HepG2 (cell line): ENCODE data around the gene CPXM1. TPM values are rescaled to one million over a fixed set of nuclear protein-coding genes. Genes with fewer than 3 reads are reported as not detected.

Experiments used
- AGO1 ChIP-seq: fragments of 200-400 bp; formaldehyde crosslinking; IDR thresholded peaks from 2 replicates; pipeline ENCODE4 v1.6.1; 2017; ENCODE audit warnings: mild to moderate bottlenecking, low read depth, low read length, moderate library complexity; ENCODE audit not compliant: poor library complexity, severe bottlenecking
- BHLHE40 ChIP-seq: IDR thresholded peaks from 2 replicates; pipeline ENCODE4 v1.6.1; 2011; ENCODE audit warnings: low read length, improper control_type of control experiment
- CEBPB ChIP-seq: IDR thresholded peaks from 2 replicates; pipeline ENCODE4 v1.6.1; 2011; ENCODE audit warnings: low read depth, low read length, improper control_type of control experiment, borderline replicate concordance
- DMAP1 ChIP-seq: IDR thresholded peaks from 2 replicates; pipeline ENCODE4 v1.6.1; 2016
- E2F5 ChIP-seq: sonication (generic); formaldehyde crosslinking; conservative IDR thresholded peaks from 2 replicates; pipeline ENCODE4 v1.4.0; 2020; ENCODE audit warnings: missing genetic modification reagents
- HOXA9 ChIP-seq: sonication (generic); formaldehyde crosslinking; IDR thresholded peaks from 2 replicates; pipeline ENCODE4 v1.8.1; 2022; ENCODE audit warnings: missing genetic modification reagents, mild to moderate bottlenecking, moderate library complexity, borderline replicate concordance
- JUND ChIP-seq: sonication (generic); formaldehyde crosslinking; IDR thresholded peaks from 2 replicates; pipeline ENCODE4 v1.8.0; 2022; ENCODE audit warnings: mild to moderate bottlenecking, missing genetic modification reagents
- KLF11 ChIP-seq: IDR thresholded peaks from 2 replicates; pipeline ENCODE4 v1.6.1; 2016; ENCODE audit warnings: missing compliant biosample characterization
- NCOA2 ChIP-seq: sonication (generic); formaldehyde crosslinking; IDR thresholded peaks from 2 replicates; pipeline ENCODE4 v1.8.0; 2022; ENCODE audit warnings: inconsistent platforms
- RBM22 ChIP-seq: fragments of 200-400 bp; formaldehyde crosslinking; optimal IDR thresholded peaks from 2 replicates; pipeline ENCODE3; 2017; ENCODE audit warnings: mild to moderate bottlenecking, low read length, moderate library complexity
- SPEN ChIP-seq: sonication (generic); formaldehyde crosslinking; IDR thresholded peaks from 2 replicates; pipeline ENCODE4 v1.5.1; 2020; ENCODE audit warnings: low read depth, mild to moderate bottlenecking, missing genetic modification reagents
- TCF7L2 ChIP-seq: IDR thresholded peaks from 2 replicates; pipeline ENCODE4 v1.6.1; 2011; ENCODE audit warnings: mild to moderate bottlenecking, low read depth, low read length, moderate library complexity
- ZNF280D ChIP-seq: sonication (generic); formaldehyde crosslinking; IDR thresholded peaks from 2 replicates; pipeline ENCODE4 v1.5.1; 2020; ENCODE audit warnings: mild to moderate bottlenecking, missing genetic modification reagents
- ZNF335 ChIP-seq: sonication (generic); formaldehyde crosslinking; IDR thresholded peaks from 2 replicates; pipeline ENCODE4 v1.4.0; 2020; ENCODE audit warnings: missing genetic modification reagents
- ZNF431 ChIP-seq: sonication (generic); formaldehyde crosslinking; IDR thresholded peaks from 2 replicates; pipeline ENCODE4 v1.9.0; 2022; ENCODE audit warnings: missing genetic modification reagents, low read depth, mild to moderate bottlenecking, borderline replicate concordance
- ZNF850 ChIP-seq: sonication (generic); formaldehyde crosslinking; conservative IDR thresholded peaks from 2 replicates; pipeline ENCODE4 v1.9.0; 2021; ENCODE audit warnings: mild to moderate bottlenecking, missing genetic modification reagents
- polyA plus RNA-seq, 8 experiments: library from polyadenylated mRNA; depleted of rRNA in 3 of 8; stranded (reverse) in 7 of 8; unstranded in 1 of 8; fragments of >200 nt; fragmentation: Illumina TruSeq in 4 of 8; extraction: Trizol in 4 of 8; gene quantifications; 2 replicates each; pipeline versions ENCODE4 v1.2.1 to v1.2.3, GENCODE V29; 2011 to 2016; ENCODE audit warnings: low read depth in 4 of 8, missing spikeins in 1 of 8, mixed read lengths in 1 of 8; ENCODE audit not compliant: insufficient read depth in 1 of 8
- total RNA-seq, 5 experiments: library from RNA; depleted of rRNA; stranded (reverse); fragments of >200 nt; fragmentation: Illumina TruSeq; extraction: Trizol; gene quantifications; 2 replicates each; pipeline ENCODE4 v1.2.3, GENCODE V29; 2016; ENCODE audit warnings: low read depth in 1 of 5
- TF ChIP-seq, protein P1 (sequence below): sonication (generic); formaldehyde crosslinking; IDR thresholded peaks from 2 replicates; pipeline ENCODE4 v1.4.0; 2020; ENCODE audit warnings: missing genetic modification reagents
- TF ChIP-seq, protein P2 (sequence below): sonication (generic); formaldehyde crosslinking; IDR thresholded peaks from 2 replicates; pipeline ENCODE4 v1.8.0; 2022; ENCODE audit warnings: mild to moderate bottlenecking, missing genetic modification reagents; ENCODE audit not compliant: insufficient replicate concordance
- TF ChIP-seq, protein P3 (sequence below): sonication (generic); formaldehyde crosslinking; IDR thresholded peaks from 2 replicates; pipeline ENCODE4 v1.5.0; 2020; ENCODE audit warnings: mild to moderate bottlenecking, low read depth, missing genetic modification reagents, borderline replicate concordance

CPXM1 gene
- total and polyA plus RNA-seq, 2 of the 13 experiments (the other 11 are each of a cell fraction or from before 2014, with no cell fraction given), result 0.07 TPM; not detected in 1

DNA sequence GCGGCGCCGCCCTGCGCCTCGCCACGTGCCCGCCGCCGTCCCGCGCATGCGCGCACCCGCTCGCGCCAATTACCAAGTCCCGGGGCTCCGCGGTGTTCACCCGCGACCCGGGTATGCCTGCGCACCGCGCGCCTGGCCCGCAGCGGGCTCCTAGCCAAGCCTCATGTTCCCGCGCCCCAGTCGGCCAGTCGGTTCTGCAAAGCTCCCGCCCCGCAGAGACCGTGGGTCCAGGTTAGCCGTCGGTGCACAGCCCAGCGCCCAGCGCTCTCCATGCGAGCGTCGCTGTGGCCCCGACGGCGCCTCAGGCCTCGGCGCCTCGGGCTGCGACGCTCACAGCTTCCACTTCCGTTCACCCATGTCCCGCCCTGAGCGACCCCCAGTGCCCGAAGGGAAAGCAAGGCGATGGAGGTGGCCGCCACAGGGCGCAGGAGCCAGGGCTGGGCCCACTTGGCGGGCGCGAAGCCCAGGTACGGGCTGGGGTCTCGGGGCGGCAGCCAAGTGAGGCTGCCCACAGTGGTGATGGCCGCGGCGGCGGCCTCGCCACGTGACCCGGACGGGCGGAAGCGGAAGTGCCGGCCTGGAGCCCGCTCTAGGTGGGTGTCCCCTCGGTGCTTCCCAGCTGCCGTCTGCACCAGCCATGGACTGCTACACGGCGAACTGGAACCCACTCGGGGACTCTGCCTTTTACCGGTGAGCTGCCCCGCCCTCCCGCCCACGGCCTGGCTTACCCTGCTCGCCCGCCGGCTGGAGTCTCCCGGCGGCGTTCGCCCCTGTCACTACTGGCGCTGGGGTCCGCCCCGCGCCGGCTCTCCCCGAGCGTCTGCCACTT lies 39.9 kb upstream of the CPXM1 start, which contains the start of the genes PCED1A and VPS16 (continued):
- TF ChIP-seq, protein P1, sequence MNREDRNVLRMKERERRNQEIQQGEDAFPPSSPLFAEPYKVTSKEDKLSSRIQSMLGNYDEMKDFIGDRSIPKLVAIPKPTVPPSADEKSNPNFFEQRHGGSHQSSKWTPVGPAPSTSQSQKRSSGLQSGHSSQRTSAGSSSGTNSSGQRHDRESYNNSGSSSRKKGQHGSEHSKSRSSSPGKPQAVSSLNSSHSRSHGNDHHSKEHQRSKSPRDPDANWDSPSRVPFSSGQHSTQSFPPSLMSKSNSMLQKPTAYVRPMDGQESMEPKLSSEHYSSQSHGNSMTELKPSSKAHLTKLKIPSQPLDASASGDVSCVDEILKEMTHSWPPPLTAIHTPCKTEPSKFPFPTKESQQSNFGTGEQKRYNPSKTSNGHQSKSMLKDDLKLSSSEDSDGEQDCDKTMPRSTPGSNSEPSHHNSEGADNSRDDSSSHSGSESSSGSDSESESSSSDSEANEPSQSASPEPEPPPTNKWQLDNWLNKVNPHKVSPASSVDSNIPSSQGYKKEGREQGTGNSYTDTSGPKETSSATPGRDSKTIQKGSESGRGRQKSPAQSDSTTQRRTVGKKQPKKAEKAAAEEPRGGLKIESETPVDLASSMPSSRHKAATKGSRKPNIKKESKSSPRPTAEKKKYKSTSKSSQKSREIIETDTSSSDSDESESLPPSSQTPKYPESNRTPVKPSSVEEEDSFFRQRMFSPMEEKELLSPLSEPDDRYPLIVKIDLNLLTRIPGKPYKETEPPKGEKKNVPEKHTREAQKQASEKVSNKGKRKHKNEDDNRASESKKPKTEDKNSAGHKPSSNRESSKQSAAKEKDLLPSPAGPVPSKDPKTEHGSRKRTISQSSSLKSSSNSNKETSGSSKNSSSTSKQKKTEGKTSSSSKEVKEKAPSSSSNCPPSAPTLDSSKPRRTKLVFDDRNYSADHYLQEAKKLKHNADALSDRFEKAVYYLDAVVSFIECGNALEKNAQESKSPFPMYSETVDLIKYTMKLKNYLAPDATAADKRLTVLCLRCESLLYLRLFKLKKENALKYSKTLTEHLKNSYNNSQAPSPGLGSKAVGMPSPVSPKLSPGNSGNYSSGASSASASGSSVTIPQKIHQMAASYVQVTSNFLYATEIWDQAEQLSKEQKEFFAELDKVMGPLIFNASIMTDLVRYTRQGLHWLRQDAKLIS, result peak; percentile 42; the same call in 1 of the 2 replicates
- TF ChIP-seq ZNF335 (CRISPR knock-in tag), result 0 out of 2 replicates have a peak, but pooled peaks have one; percentile 68
- TF ChIP-seq, protein P2, sequence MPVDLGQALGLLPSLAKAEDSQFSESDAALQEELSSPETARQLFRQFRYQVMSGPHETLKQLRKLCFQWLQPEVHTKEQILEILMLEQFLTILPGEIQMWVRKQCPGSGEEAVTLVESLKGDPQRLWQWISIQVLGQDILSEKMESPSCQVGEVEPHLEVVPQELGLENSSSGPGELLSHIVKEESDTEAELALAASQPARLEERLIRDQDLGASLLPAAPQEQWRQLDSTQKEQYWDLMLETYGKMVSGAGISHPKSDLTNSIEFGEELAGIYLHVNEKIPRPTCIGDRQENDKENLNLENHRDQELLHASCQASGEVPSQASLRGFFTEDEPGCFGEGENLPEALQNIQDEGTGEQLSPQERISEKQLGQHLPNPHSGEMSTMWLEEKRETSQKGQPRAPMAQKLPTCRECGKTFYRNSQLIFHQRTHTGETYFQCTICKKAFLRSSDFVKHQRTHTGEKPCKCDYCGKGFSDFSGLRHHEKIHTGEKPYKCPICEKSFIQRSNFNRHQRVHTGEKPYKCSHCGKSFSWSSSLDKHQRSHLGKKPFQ, result peak; percentile 75
- no peak for TF ChIP-seq ZNF431 (CRISPR knock-in tag)
- TF ChIP-seq CEBPB, result no peak
- peak; percentile 86 for TF ChIP-seq BHLHE40
- peak; percentile 74; the same call in 1 of the 2 replicates for TF ChIP-seq ZNF850 (CRISPR knock-in tag)
- TF ChIP-seq TCF7L2, result no peak
- TF ChIP-seq E2F5, result peak; percentile 87
- peak; percentile 65 for TF ChIP-seq AGO1
- TF ChIP-seq ZNF280D (CRISPR knock-in tag), result peak; percentile 85; the same call in 1 of the 2 replicates
- no peak; the same call in 1 of the 2 replicates for TF ChIP-seq NCOA2 (CRISPR knock-in tag)
- TF ChIP-seq DMAP1, result peak; percentile 96; the same call in 1 of the 2 replicates
- peak; percentile 96 for TF ChIP-seq SPEN (CRISPR knock-in tag)
- TF ChIP-seq RBM22, result no peak
- TF ChIP-seq, protein P3, sequence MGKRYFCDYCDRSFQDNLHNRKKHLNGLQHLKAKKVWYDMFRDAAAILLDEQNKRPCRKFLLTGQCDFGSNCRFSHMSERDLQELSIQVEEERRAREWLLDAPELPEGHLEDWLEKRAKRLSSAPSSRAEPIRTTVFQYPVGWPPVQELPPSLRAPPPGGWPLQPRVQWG (CRISPR knock-in tag), result no peak
- TF ChIP-seq KLF11 (CRISPR knock-in tag), result peak; percentile 23; the same call in 1 of the 2 replicates
- peak; percentile 96; the same call in 1 of the 2 replicates for TF ChIP-seq HOXA9 (CRISPR knock-in tag)
- no peak for TF ChIP-seq JUND (CRISPR knock-in tag)
